ENCODE results near the gene CCDC27. TPM values are rescaled to one million over a fixed set of nuclear protein-coding genes. Genes with fewer than 3 reads are reported as not detected.

Gene CCDC27
- total and polyA plus RNA-seq, 2 of the 13 experiments (the other 11 are each of a cell fraction or from before 2014, with no cell fraction given), result not detected

DNA sequence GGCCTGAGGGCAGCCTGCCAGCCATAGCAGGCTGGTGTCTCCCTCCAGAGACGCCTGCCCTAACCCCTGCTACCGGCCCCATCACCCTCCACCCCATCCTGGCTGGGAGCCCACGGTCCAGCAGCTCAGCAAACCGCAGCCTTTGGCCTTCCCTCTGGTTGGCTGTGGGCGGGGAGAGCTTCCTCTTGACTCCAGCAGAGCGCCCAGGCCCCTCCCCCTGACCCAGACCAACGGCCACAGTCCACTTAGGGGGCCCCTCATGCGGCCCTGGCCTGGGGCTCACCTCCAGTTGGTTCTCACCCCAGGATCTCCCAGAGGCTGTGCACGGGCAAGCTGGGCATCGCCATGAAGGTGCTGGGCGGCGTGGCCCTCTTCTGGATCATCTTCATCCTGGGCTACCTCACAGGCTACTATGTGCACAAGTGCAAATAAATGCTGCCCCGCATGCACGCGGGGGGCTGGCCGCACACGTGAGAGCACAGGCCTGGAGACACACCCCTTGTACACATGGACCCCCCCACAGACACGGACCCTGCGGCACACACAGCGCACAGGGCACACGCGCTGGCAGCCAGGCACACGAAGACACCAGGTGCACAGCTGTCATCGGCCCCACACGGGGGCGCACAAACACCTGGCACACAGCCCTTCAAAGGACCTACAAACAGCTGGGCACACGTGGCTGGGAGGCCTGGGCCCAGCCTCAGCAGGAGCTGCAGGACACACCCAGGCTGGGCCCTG, 23.4 kb downstream of the CCDC27 start (continued):
- TF ChIP-seq, protein P1, sequence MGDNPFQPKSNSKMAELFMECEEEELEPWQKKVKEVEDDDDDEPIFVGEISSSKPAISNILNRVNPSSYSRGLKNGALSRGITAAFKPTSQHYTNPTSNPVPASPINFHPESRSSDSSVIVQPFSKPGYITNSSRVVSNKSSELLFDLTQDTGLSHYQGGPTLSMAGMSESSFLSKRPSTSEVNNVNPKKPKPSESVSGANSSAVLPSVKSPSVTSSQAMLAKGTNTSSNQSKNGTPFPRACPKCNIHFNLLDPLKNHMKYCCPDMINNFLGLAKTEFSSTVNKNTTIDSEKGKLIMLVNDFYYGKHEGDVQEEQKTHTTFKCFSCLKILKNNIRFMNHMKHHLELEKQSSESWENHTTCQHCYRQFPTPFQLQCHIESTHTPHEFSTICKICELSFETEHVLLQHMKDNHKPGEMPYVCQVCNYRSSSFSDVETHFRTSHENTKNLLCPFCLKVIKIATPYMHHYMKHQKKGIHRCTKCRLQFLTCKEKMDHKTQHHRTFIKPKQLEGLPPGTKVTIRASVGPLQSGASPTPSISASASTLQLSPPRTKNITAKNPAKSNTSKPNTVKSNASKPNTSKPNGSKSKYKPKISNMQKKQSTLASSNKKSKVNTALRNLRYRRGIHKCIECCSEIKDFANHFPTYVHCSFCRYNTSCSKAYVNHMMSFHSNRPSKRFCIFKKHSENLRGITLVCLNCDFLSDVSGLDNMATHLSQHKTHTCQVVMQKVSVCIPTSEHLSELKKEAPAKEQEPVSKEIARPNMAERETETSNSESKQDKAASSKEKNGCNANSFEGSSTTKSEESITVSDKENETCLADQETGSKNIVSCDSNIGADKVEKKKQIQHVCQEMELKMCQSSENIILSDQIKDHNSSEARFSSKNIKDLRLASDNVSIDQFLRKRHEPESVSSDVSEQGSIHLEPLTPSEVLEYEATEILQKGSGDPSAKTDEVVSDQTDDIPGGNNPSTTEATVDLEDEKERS (CRISPR knock-in tag; IDR thresholded peaks at IDR 0.05), result 0 out of 2 replicates have a peak, but pooled peaks have one; percentile 42
- TF ChIP-seq REPIN1 (CRISPR knock-in tag; IDR thresholded peaks at IDR 0.05; ENCODE audit: borderline replicate concordance, low read depth) (peak; percentile 93), ARNT (IDR thresholded peaks at IDR 0.05) (no peak), SIX4 (CRISPR knock-in tag; IDR thresholded peaks at IDR 0.05) (no peak), ARNTL (CRISPR knock-in tag; IDR thresholded peaks at IDR 0.05) (peak; percentile 97), DBP (CRISPR knock-in tag; IDR thresholded peaks at IDR 0.05; ENCODE audit: not compliant biosample characterization) (peak; percentile 51), ZNF431 (CRISPR knock-in tag; IDR thresholded peaks at IDR 0.05; ENCODE audit: borderline replicate concordance, low read depth) (peak; percentile 54; the same call in 1 of the 2 replicates), ZNF598 (CRISPR knock-in tag; IDR thresholded peaks at IDR 0.05; ENCODE audit: borderline replicate concordance) (no peak; the same call in 1 of the 2 replicates), KDM3A (CRISPR knock-in tag; IDR thresholded peaks at IDR 0.05; ENCODE audit: low read depth) (peak; percentile 93), ZNF549 (CRISPR knock-in tag; IDR thresholded peaks at IDR 0.05) (no peak), KLF15 (CRISPR knock-in tag; IDR thresholded peaks at IDR 0.05; ENCODE audit: borderline replicate concordance) (peak; percentile 91; the same call in 1 of the 2 replicates), SRF (IDR thresholded peaks at IDR 0.05; ENCODE audit: low read depth, low read length) (no peak), ZNF615 (CRISPR knock-in tag; IDR thresholded peaks at IDR 0.05; ENCODE audit: borderline replicate concordance) (no peak; the same call in 1 of the 2 replicates), U2AF1 (optimal IDR thresholded peaks at IDR 0.05; ENCODE audit: low read depth, low read length) (no peak)
- TF ChIP-seq, protein P2, sequence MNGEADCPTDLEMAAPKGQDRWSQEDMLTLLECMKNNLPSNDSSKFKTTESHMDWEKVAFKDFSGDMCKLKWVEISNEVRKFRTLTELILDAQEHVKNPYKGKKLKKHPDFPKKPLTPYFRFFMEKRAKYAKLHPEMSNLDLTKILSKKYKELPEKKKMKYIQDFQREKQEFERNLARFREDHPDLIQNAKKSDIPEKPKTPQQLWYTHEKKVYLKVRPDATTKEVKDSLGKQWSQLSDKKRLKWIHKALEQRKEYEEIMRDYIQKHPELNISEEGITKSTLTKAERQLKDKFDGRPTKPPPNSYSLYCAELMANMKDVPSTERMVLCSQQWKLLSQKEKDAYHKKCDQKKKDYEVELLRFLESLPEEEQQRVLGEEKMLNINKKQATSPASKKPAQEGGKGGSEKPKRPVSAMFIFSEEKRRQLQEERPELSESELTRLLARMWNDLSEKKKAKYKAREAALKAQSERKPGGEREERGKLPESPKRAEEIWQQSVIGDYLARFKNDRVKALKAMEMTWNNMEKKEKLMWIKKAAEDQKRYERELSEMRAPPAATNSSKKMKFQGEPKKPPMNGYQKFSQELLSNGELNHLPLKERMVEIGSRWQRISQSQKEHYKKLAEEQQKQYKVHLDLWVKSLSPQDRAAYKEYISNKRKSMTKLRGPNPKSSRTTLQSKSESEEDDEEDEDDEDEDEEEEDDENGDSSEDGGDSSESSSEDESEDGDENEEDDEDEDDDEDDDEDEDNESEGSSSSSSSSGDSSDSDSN (CRISPR knock-in tag; IDR thresholded peaks at IDR 0.05), result peak; percentile 86
- TF ChIP-seq, protein P3, sequence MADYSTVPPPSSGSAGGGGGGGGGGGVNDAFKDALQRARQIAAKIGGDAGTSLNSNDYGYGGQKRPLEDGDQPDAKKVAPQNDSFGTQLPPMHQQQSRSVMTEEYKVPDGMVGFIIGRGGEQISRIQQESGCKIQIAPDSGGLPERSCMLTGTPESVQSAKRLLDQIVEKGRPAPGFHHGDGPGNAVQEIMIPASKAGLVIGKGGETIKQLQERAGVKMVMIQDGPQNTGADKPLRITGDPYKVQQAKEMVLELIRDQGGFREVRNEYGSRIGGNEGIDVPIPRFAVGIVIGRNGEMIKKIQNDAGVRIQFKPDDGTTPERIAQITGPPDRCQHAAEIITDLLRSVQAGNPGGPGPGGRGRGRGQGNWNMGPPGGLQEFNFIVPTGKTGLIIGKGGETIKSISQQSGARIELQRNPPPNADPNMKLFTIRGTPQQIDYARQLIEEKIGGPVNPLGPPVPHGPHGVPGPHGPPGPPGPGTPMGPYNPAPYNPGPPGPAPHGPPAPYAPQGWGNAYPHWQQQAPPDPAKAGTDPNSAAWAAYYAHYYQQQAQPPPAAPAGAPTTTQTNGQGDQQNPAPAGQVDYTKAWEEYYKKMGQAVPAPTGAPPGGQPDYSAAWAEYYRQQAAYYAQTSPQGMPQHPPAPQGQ (CRISPR knock-in tag; IDR thresholded peaks at IDR 0.05; ENCODE audit: borderline replicate concordance), result no peak
- TF ChIP-seq, protein P4, sequence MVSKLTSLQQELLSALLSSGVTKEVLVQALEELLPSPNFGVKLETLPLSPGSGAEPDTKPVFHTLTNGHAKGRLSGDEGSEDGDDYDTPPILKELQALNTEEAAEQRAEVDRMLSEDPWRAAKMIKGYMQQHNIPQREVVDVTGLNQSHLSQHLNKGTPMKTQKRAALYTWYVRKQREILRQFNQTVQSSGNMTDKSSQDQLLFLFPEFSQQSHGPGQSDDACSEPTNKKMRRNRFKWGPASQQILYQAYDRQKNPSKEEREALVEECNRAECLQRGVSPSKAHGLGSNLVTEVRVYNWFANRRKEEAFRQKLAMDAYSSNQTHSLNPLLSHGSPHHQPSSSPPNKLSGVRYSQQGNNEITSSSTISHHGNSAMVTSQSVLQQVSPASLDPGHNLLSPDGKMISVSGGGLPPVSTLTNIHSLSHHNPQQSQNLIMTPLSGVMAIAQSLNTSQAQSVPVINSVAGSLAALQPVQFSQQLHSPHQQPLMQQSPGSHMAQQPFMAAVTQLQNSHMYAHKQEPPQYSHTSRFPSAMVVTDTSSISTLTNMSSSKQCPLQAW (CRISPR knock-in tag; IDR thresholded peaks at IDR 0.05), result peak; percentile 85
